KMS-11 (cell line): ENCODE data around the gene BLOC1S3.

ENCODE experiments used
- H2AFZ ChIP-seq: fragments of 200-600 bp; sonication (generic); 2 replicates; pipeline ENCODE4 v1.6.1; 2016; ENCODE audit warnings: antibody characterized with exemption, mixed run types, low read depth
- H3K27ac ChIP-seq: fragments of 200-600 bp; sonication (generic); 2 replicates; pipeline ENCODE4 v1.6.1; 2016; ENCODE audit warnings: mild to moderate bottlenecking, mixed run types
- H3K27me3 ChIP-seq: fragments of 200-600 bp; sonication (generic); 2 replicates; pipeline ENCODE4 v1.6.1; 2017; ENCODE audit warnings: mild to moderate bottlenecking, low read depth, mixed run types, moderate library complexity; ENCODE audit not compliant: insufficient read depth
- H3K36me3 ChIP-seq: fragments of 200-600 bp; sonication (generic); 2 replicates; pipeline ENCODE4 v1.6.1; 2017; ENCODE audit warnings: mild to moderate bottlenecking, mixed run types; ENCODE audit not compliant: insufficient read depth
- H3K4me1 ChIP-seq: fragments of 200-600 bp; sonication (generic); 2 replicates; pipeline ENCODE4 v1.6.1; 2016; ENCODE audit warnings: mild to moderate bottlenecking, low read depth, mixed run types; ENCODE audit not compliant: poor library complexity, severe bottlenecking
- H3K4me2 ChIP-seq: fragments of 200-600 bp; sonication (generic); 2 replicates; pipeline ENCODE4 v1.7.0; 2016; ENCODE audit warnings: mild to moderate bottlenecking, mixed run types
- H3K4me3 ChIP-seq: fragments of 200-600 bp; sonication (generic); IDR thresholded peaks from 2 replicates; pipeline ENCODE4 v1.6.1; 2017; ENCODE audit warnings: low read depth, low read length, mixed read lengths; ENCODE audit not compliant: insufficient read depth
- H3K79me2 ChIP-seq: fragments of 200-600 bp; sonication (generic); 2 replicates; pipeline ENCODE4 v1.6.1; 2016; ENCODE audit warnings: low read depth, mixed run types; ENCODE audit not compliant: insufficient read depth
- H3K9ac ChIP-seq: fragments of 200-600 bp; sonication (generic); 2 replicates; pipeline ENCODE4 v1.6.1; 2016; ENCODE audit warnings: mild to moderate bottlenecking, mixed run types
- H4K20me1 ChIP-seq: fragments of 200-600 bp; sonication (generic); 2 replicates; pipeline ENCODE4 v1.6.1; 2016; ENCODE audit warnings: mild to moderate bottlenecking, mixed run types; ENCODE audit not compliant: insufficient read depth
- CTCF ChIP-seq: fragments of 200-600 bp; sonication (generic); conservative IDR thresholded peaks from 2 replicates; pipeline ENCODE4 v1.6.1; 2017; ENCODE audit warnings: low read depth, mild to moderate bottlenecking, antibody characterized with exemption, low read length, moderate library complexity, mixed read lengths

Gene BLOC1S3

GRCh38 chr19:45159210-45159970, 19.2 kb upstream of the BLOC1S3 start:
- TF ChIP-seq CTCF: no peak
- Histone ChIP-seq H2AFZ (no peak overlapping the region), H3K4me1 (peaks cover 9% of the 10 kb centered on the region), H3K4me3 (no peak overlapping the region), H3K27me3 (0 out of 2 replicates have a peak, but pooled peaks cover 3% of the 10 kb centered on the region), H3K4me2 (no peak overlapping the region), H3K27ac (no peak overlapping the region), H3K9ac (no peak overlapping the region), H3K36me3 (no peaks in the 10 kb centered on the region), H3K79me2 (no peaks in the 10 kb centered on the region), H4K20me1 (no peaks in the 10 kb centered on the region)

GRCh38 chr19:45159971-45160324, 18.6 kb upstream of the BLOC1S3 start:
- TF ChIP-seq CTCF: no peak

GRCh38 chr19:45160870-45161737, 17.5 kb upstream of the BLOC1S3 start, which contains the start of gene NKPD1:
TSS of gene NKPD1 (minus strand) at chr19:45160982. CDS start at chr19:45160150, 832 bp downstream.
- H3K9ac ChIP-seq: no peak within 1 kb of the TSS
- no peaks in the 10 kb centered on the region for H4K20me1 ChIP-seq

More at GRCh38 chr19:45159971-45160324, 18.6 kb upstream of the BLOC1S3 start:
- no peaks in the 10 kb centered on the region for H4K20me1 ChIP-seq
- H3K36me3 ChIP-seq: no peaks in the 10 kb centered on the region
- peaks cover 14% of the 10 kb centered on the region for H3K4me1 ChIP-seq
- no peak overlapping the region for H3K27ac ChIP-seq
- H3K27me3 ChIP-seq: 0 out of 2 replicates have a peak, but pooled peaks cover 3% of the 10 kb centered on the region
- no peak overlapping the region for H2AFZ ChIP-seq
- H3K4me2 ChIP-seq: no peak overlapping the region
- no peak overlapping the region for H3K9ac ChIP-seq
- no peak overlapping the region for H3K4me3 ChIP-seq
- H3K79me2 ChIP-seq: no peaks in the 10 kb centered on the region

More at GRCh38 chr19:45160870-45161737, 17.5 kb upstream of the BLOC1S3 start, which contains the start of gene NKPD1:
- no peak within 1 kb of the TSS for H3K4me2 ChIP-seq
- no peak within 1 kb of the TSS for H2AFZ ChIP-seq
- no peak within 1 kb of the TSS for H3K4me3 ChIP-seq
- TF ChIP-seq CTCF: no peak
- peaks cover 14% of the 10 kb centered on the region for H3K4me1 ChIP-seq
- no peaks in the 10 kb centered on the region for H3K36me3 ChIP-seq
- H3K27ac ChIP-seq: no peak within 1 kb of the TSS
- 0 out of 2 replicates have a peak, but pooled peaks cover 3% of the 10 kb centered on the region for H3K27me3 ChIP-seq
- no peaks in the 10 kb centered on the region for H3K79me2 ChIP-seq
